ENCODE results near the gene PANK1. TPM values are rescaled to one million over a fixed set of nuclear protein-coding genes. Genes with fewer than 3 reads are reported as not detected.

Gene PANK1
- total RNA-seq, 1 experiment from 2014 or later, result 24.9 TPM

- no peak overlapping the region for H3K27ac Mint-ChIP-seq
- CTCF ChIA-PET, result interaction anchor here (1.0 kb wide), 1 partner anchor 14 kb away, joined by 3 read pairs; no protein-coding TSS in a partner anchor
Measured at GRCh38 chr10:89576696-89577095, 68.3 kb downstream of the PANK1 start.

GRCh38 chr10:89576022-89576421 is 69.0 kb downstream of the PANK1 start:
- ATAC-seq, result no peak
- DNase-seq (ENCODE audit: low spot score), result no peak
- Mint-ChIP-seq H3K9me3 (peaks cover 17% of the 10 kb centered on the region), H3K4me3 (no peak overlapping the region), H3K27me3 (ENCODE audit: low read depth) (no peaks in the 10 kb centered on the region), H3K4me1 (no peaks in the 10 kb centered on the region), H3K36me3 (no peaks in the 10 kb centered on the region), H3K27ac (no peak overlapping the region)
- CTCF ChIA-PET, result no interaction called here
- POLR2A ChIA-PET, result no interaction called here
- TF ChIP-seq GRHL2 (CRISPR knock-in tag; IDR thresholded peaks at IDR 0.05; ENCODE audit: insufficient replicate concordance, severe bottlenecking) (no peak), AR (CRISPR knock-in tag; IDR thresholded peaks at IDR 0.05) (no peak), ZNF423 (CRISPR knock-in tag; IDR thresholded peaks at IDR 0.05) (no peak), ESRRA (CRISPR knock-in tag; IDR thresholded peaks at IDR 0.05; ENCODE audit: borderline replicate concordance) (no peak), NR3C1 (CRISPR knock-in tag; conservative IDR thresholded peaks at IDR 0.05; ENCODE audit: low read depth) (no peak), ETV6 (CRISPR knock-in tag; IDR thresholded peaks at IDR 0.05) (no peak), HMGXB4 (CRISPR knock-in tag; IDR thresholded peaks at IDR 0.05) (no peak), PRDM15 (CRISPR knock-in tag; IDR thresholded peaks at IDR 0.05) (no peak), E2F1 (CRISPR knock-in tag; IDR thresholded peaks at IDR 0.05) (no peak)

More at GRCh38 chr10:89576696-89577095, 68.3 kb downstream of the PANK1 start:
- Mint-ChIP-seq H3K4me1 (no peaks in the 10 kb centered on the region), H3K27me3 (ENCODE audit: low read depth) (no peaks in the 10 kb centered on the region), H3K36me3 (no peaks in the 10 kb centered on the region), H3K9me3 (peaks cover 17% of the 10 kb centered on the region), H3K4me3 (no peak overlapping the region)
- DNase-seq (ENCODE audit: low spot score) (no peak), ATAC-seq (no peak)
- POLR2A ChIA-PET, result no interaction called here
- TF ChIP-seq MAX (CRISPR knock-in tag; IDR thresholded peaks at IDR 0.05) (no peak), AFF4 (CRISPR knock-in tag; IDR thresholded peaks at IDR 0.05; ENCODE audit: borderline replicate concordance) (no peak), CDX4 (CRISPR knock-in tag; IDR thresholded peaks at IDR 0.05; ENCODE audit: borderline replicate concordance) (no peak), HMGA2 (CRISPR knock-in tag; IDR thresholded peaks at IDR 0.05) (no peak), NR3C1 (CRISPR knock-in tag; conservative IDR thresholded peaks at IDR 0.05; ENCODE audit: low read depth) (no peak)
